IgD-negative memory B cell (primary cell): ENCODE measurements around the gene CD37. TPM values are rescaled to one million over a fixed set of nuclear protein-coding genes. Genes with fewer than 3 reads are reported as not detected.
"Not testable (repeated sequence)": the region's sequence is repeated elsewhere in the genome, so short reads cannot be mapped to it uniquely, and the experiment has no call there.

Source experiments
- H3K27ac Mint-ChIP-seq, 3 donors: one replicate each; pipeline ENCODE4 v1.8.0; 2020 to 2022; ENCODE audit warnings: mild to moderate bottlenecking in 3 of 3, mixed read lengths in 3 of 3, moderate library complexity in 1 of 3
- H3K27me3 Mint-ChIP-seq: one replicate; pipeline ENCODE4 v1.8.0; 2021; ENCODE audit warnings: mixed read lengths
- H3K36me3 Mint-ChIP-seq: one replicate; pipeline ENCODE4 v1.8.0; 2020; ENCODE audit warnings: mild to moderate bottlenecking, mixed read lengths
- H3K4me1 Mint-ChIP-seq, 3 donors: one replicate each; pipeline ENCODE4 v1.8.0; 2020 to 2022; ENCODE audit warnings: mixed read lengths in 3 of 3, mild to moderate bottlenecking in 1 of 3
- H3K4me3 Mint-ChIP-seq, 4 donors: one replicate each; pipeline ENCODE4 v1.8.0; 2020 to 2022; ENCODE audit warnings: mild to moderate bottlenecking in 4 of 4, mixed read lengths in 4 of 4, moderate library complexity in 3 of 4
- H3K9me3 Mint-ChIP-seq, 3 donors: one replicate each; pipeline ENCODE4 v1.8.0; 2020 to 2021; ENCODE audit warnings: mixed read lengths in 3 of 3, mild to moderate bottlenecking in 1 of 3
- polyA plus RNA-seq: library from polyadenylated mRNA; unstranded; fragments of 300-500 nt; fragmentation: Illumina TruSeq; gene quantifications from one replicate; pipeline ENCODE4 v1.2.3, GENCODE V29; 2021

Gene CD37
- polyA plus RNA-seq, 1 donor from 2014 or later = 754 TPM

- H3K4me3 Mint-ChIP-seq = no peak overlapping the region
- H3K27me3 Mint-ChIP-seq = no peaks in the 10 kb centered on the region
- H3K9me3 Mint-ChIP-seq = peaks cover 0 to 21% (median 13%) of the 10 kb centered on the region in 3 donors
- no peak overlapping the region for H3K27ac Mint-ChIP-seq
- H3K4me1 Mint-ChIP-seq = peaks cover 19 to 31% (median 22%) of the 10 kb centered on the region in 3 donors
- H3K36me3 Mint-ChIP-seq = peaks cover 30% of the 10 kb centered on the region
Observed at GRCh38 chr19:49316284-49316683, 18.9 kb upstream of the CD37 start.

GRCh38 chr19:49318296-49318695 lies 16.9 kb upstream of the CD37 start:
- Mint-ChIP-seq H3K4me1 (peaks cover 13 to 31% (median 21%) of the 10 kb centered on the region in 3 donors), H3K4me3 (peak overlapping the region in 2 of 4 donors; percentile 66 to 68), H3K36me3 (peaks cover 34% of the 10 kb centered on the region), H3K27ac (no peak overlapping the region), H3K9me3 (peaks cover 0 to 23% (median 13%) of the 10 kb centered on the region in 3 donors), H3K27me3 (no peaks in the 10 kb centered on the region)

GRCh38 chr19:49324801-49325576 lies 10.2 kb upstream of the CD37 start, which contains the start of gene SLC6A16:
TSS of gene SLC6A16 (minus strand) at chr19:49325191. CDS start at chr19:49311347, 13,844 bp downstream.
- Mint-ChIP-seq H3K27me3 (peaks cover 2% of the 10 kb centered on the region), H3K4me1 (peaks cover 34 to 42% (median 38%) of the 10 kb centered on the region in 3 donors), H3K27ac (peak within 1 kb of the TSS; percentile 86 to 97 (median 90)), H3K36me3 (peaks cover 19% of the 10 kb centered on the region), H3K4me3 (peak within 1 kb of the TSS; percentile 30 to 88 (median 76)), H3K9me3 (peaks cover 0 to 10% (median 0%) of the 10 kb centered on the region in 3 donors)

- H3K9me3 Mint-ChIP-seq, H3K27me3 Mint-ChIP-seq: not testable (repeated sequence)
- Mint-ChIP-seq H3K4me1 (peaks cover 39 to 43% (median 42%) of the 10 kb centered on the region in 3 donors), H3K36me3 (peaks cover 19% of the 10 kb centered on the region), H3K27ac (peak overlapping the region; percentile 86 to 97 (median 90)), H3K4me3 (peak overlapping the region; percentile 30 to 88 (median 76))
Observed at GRCh38 chr19:49325756-49326155, 9.4 kb upstream of the CD37 start.

- Mint-ChIP-seq H3K4me1 (peaks cover 39 to 48% (median 42%) of the 10 kb centered on the region in 3 donors), H3K27me3 (peaks cover 2% of the 10 kb centered on the region), H3K27ac (peak overlapping the region; percentile 78 to 97 (median 86)), H3K36me3 (peaks cover 18% of the 10 kb centered on the region), H3K4me3 (peak overlapping the region; percentile 64 to 88 (median 76)), H3K9me3 (peaks cover 0 to 4% (median 0%) of the 10 kb centered on the region in 3 donors)
Observed at GRCh38 chr19:49326165-49326704, 9.0 kb upstream of the CD37 start.

- peaks cover 14% of the 10 kb centered on the region for H3K36me3 Mint-ChIP-seq
- peak overlapping the region; percentile 80 to 98 (median 98) for H3K27ac Mint-ChIP-seq
- H3K27me3 Mint-ChIP-seq = peaks cover 3% of the 10 kb centered on the region
- H3K9me3 Mint-ChIP-seq = peaks cover 0 to 1% (median 0%) of the 10 kb centered on the region in 3 donors
- peaks cover 45 to 57% (median 55%) of the 10 kb centered on the region in 3 donors for H3K4me1 Mint-ChIP-seq
- peak overlapping the region; percentile 66 to 93 (median 79) for H3K4me3 Mint-ChIP-seq
Observed at GRCh38 chr19:49327878-49328544, 7.2 kb upstream of the CD37 start.

GRCh38 chr19:49328741-49329140 lies 6.5 kb upstream of the CD37 start:
- H3K27me3 Mint-ChIP-seq = peaks cover 3% of the 10 kb centered on the region

GRCh38 chr19:49331187-49331586 lies 4.0 kb upstream of the CD37 start:
- H3K27ac Mint-ChIP-seq = peak overlapping the region; percentile 80 to 99 (median 86)
- peak overlapping the region; percentile 63 to 98 (median 79) for H3K4me3 Mint-ChIP-seq
- not testable (repeated sequence) for H3K9me3 Mint-ChIP-seq, H3K27me3 Mint-ChIP-seq
- H3K4me1 Mint-ChIP-seq = peaks cover 53 to 57% (median 53%) of the 10 kb centered on the region in 3 donors
- peaks cover 13% of the 10 kb centered on the region for H3K36me3 Mint-ChIP-seq

More at GRCh38 chr19:49328741-49329140, 6.5 kb upstream of the CD37 start:
- Mint-ChIP-seq H3K9me3 (peaks cover 0 to 1% (median 0%) of the 10 kb centered on the region in 3 donors), H3K4me1 (peaks cover 49 to 59% (median 53%) of the 10 kb centered on the region in 3 donors), H3K27ac (peak overlapping the region; percentile 80 to 98 (median 98)), H3K36me3 (peaks cover 13% of the 10 kb centered on the region), H3K4me3 (peak overlapping the region; percentile 66 to 93 (median 79))

- Mint-ChIP-seq H3K9me3 (peaks cover 0 to 1% (median 0%) of the 10 kb centered on the region in 3 donors), H3K27ac (peak overlapping the region; percentile 80 to 99 (median 86)), H3K4me1 (peaks cover 50 to 55% (median 53%) of the 10 kb centered on the region in 3 donors), H3K4me3 (peak overlapping the region; percentile 63 to 98 (median 79)), H3K27me3 (peaks cover 1% of the 10 kb centered on the region), H3K36me3 (peaks cover 14% of the 10 kb centered on the region)
Observed at GRCh38 chr19:49331616-49332055, 3.6 kb upstream of the CD37 start.

GRCh38 chr19:49332691-49333417 lies 2.4 kb upstream of the CD37 start:
- Mint-ChIP-seq H3K36me3 (peaks cover 18% of the 10 kb centered on the region), H3K4me1 (peaks cover 44 to 55% (median 48%) of the 10 kb centered on the region in 3 donors), H3K4me3 (peak overlapping the region; percentile 41 to 98 (median 94)), H3K27ac (peak overlapping the region; percentile 80 to 99 (median 99))
- H3K27me3 Mint-ChIP-seq, H3K9me3 Mint-ChIP-seq: not testable (repeated sequence)

GRCh38 chr19:49333418-49333805 lies 1.8 kb upstream of the CD37 start:
- H3K4me1 Mint-ChIP-seq = peaks cover 39 to 52% (median 46%) of the 10 kb centered on the region in 3 donors
- H3K36me3 Mint-ChIP-seq = peaks cover 16% of the 10 kb centered on the region
- H3K27ac Mint-ChIP-seq = peak overlapping the region; percentile 80 to 99 (median 99)
- H3K27me3 Mint-ChIP-seq = peaks cover 1% of the 10 kb centered on the region
- peak overlapping the region; percentile 89 to 98 (median 96) for H3K4me3 Mint-ChIP-seq
- peaks cover 0 to 1% (median 0%) of the 10 kb centered on the region in 3 donors for H3K9me3 Mint-ChIP-seq

GRCh38 chr19:49333811-49334288 lies 1.4 kb upstream of the CD37 start:
- peaks cover 19% of the 10 kb centered on the region for H3K36me3 Mint-ChIP-seq
- H3K9me3 Mint-ChIP-seq = peaks cover 0 to 1% (median 0%) of the 10 kb centered on the region in 3 donors
- peak overlapping the region; percentile 80 to 99 (median 99) for H3K27ac Mint-ChIP-seq
- H3K4me1 Mint-ChIP-seq = peaks cover 34 to 51% (median 46%) of the 10 kb centered on the region in 3 donors
- H3K4me3 Mint-ChIP-seq = peak overlapping the region; percentile 89 to 98 (median 96)
- peaks cover 1% of the 10 kb centered on the region for H3K27me3 Mint-ChIP-seq

- Mint-ChIP-seq H3K4me1 (peaks cover 27 to 49% (median 43%) of the 10 kb centered on the region in 3 donors), H3K27me3 (peaks cover 1% of the 10 kb centered on the region), H3K9me3 (no peaks in the 10 kb centered on the region), H3K27ac (peak overlapping the region; percentile 80 to 99 (median 99)), H3K4me3 (peak overlapping the region; percentile 98 to 99 (median 98)), H3K36me3 (peaks cover 12% of the 10 kb centered on the region)
Observed at GRCh38 chr19:49335784-49336481, 727 bp downstream of the CD37 start.
